ENCODE results near the gene IL10RA. TPM values are rescaled to one million over a fixed set of nuclear protein-coding genes. Genes with fewer than 3 reads are reported as not detected.
"Not testable (repeated sequence)": the region's sequence is repeated elsewhere in the genome, so short reads cannot be mapped to it uniquely, and the experiment has no call there.

Gene IL10RA
- total RNA-seq, 2 donors from 2014 or later, result 59.8 to 83.6 TPM

GRCh38 chr11:118001494-118001971 lies 15.3 kb downstream of the IL10RA start:
- Mint-ChIP-seq H3K36me3 (peaks cover 23% of the 10 kb centered on the region), H3K27me3 (no peaks in the 10 kb centered on the region), H3K9me3 (peaks cover 9% of the 10 kb centered on the region), H3K4me1 (ENCODE audit: low read depth in 2 of 2) (peaks cover 80% of the 10 kb centered on the region in 2 donors), H3K27ac (peak overlapping the region; percentile 94 to 98), H3K4me3 (peak overlapping the region; percentile 79)
- peak; percentile 53 to 79 for ATAC-seq
- DNase-seq (ENCODE audit: low spot score), result no peak

GRCh38 chr11:118002010-118002540 lies 15.9 kb downstream of the IL10RA start:
- H3K27me3 Mint-ChIP-seq, result no peaks in the 10 kb centered on the region
- H3K36me3 Mint-ChIP-seq, result peaks cover 20% of the 10 kb centered on the region
- peak overlapping the region; percentile 94 to 98 for H3K27ac Mint-ChIP-seq
- H3K9me3 Mint-ChIP-seq, result peaks cover 9% of the 10 kb centered on the region
- peak overlapping the region; percentile 79 for H3K4me3 Mint-ChIP-seq
- no peak for DNase-seq (ENCODE audit: low spot score)
- peaks cover 80 to 81% of the 10 kb centered on the region in 2 donors for H3K4me1 Mint-ChIP-seq (ENCODE audit: low read depth in 2 of 2)
- ATAC-seq, result peak; percentile 68 to 76

- H3K4me3 Mint-ChIP-seq, result peak overlapping the region; percentile 79
- ATAC-seq (peak; percentile 60 to 70), DNase-seq (ENCODE audit: low spot score) (peak; percentile 68)
- H3K36me3 Mint-ChIP-seq, result peaks cover 13% of the 10 kb centered on the region
- H3K27ac Mint-ChIP-seq, result peak overlapping the region; percentile 94 to 98
- no peaks in the 10 kb centered on the region for H3K27me3 Mint-ChIP-seq
- peaks cover 80 to 81% of the 10 kb centered on the region in 2 donors for H3K4me1 Mint-ChIP-seq (ENCODE audit: low read depth in 2 of 2)
- peaks cover 6% of the 10 kb centered on the region for H3K9me3 Mint-ChIP-seq
These were observed 16.6 kb downstream of the IL10RA start for GRCh38 chr11:118002541-118003423.

GRCh38 chr11:118003456-118003855 lies 17.3 kb downstream of the IL10RA start:
- H3K4me3 Mint-ChIP-seq, result peak overlapping the region; percentile 79
- peaks cover 80 to 81% of the 10 kb centered on the region in 2 donors for H3K4me1 Mint-ChIP-seq (ENCODE audit: low read depth in 2 of 2)
- peaks cover 6% of the 10 kb centered on the region for H3K9me3 Mint-ChIP-seq
- peak overlapping the region; percentile 94 to 98 for H3K27ac Mint-ChIP-seq
- ATAC-seq, result no peak
- H3K36me3 Mint-ChIP-seq, result peaks cover 6% of the 10 kb centered on the region
- H3K27me3 Mint-ChIP-seq, result no peaks in the 10 kb centered on the region
- DNase-seq (ENCODE audit: low spot score), result no peak

GRCh38 chr11:118004543-118005223 lies 18.5 kb downstream of the IL10RA start:
- Mint-ChIP-seq H3K9me3 (peaks cover 6% of the 10 kb centered on the region), H3K4me1 (ENCODE audit: low read depth in 2 of 2) (peaks cover 84 to 86% of the 10 kb centered on the region in 2 donors), H3K36me3 (peaks cover 5% of the 10 kb centered on the region), H3K27ac (peak overlapping the region; percentile 96 to 98), H3K27me3 (no peaks in the 10 kb centered on the region), H3K4me3 (peak overlapping the region; percentile 79)
- ATAC-seq, result no peak
- no peak for DNase-seq (ENCODE audit: low spot score)

- H3K36me3 Mint-ChIP-seq, result peaks cover 5% of the 10 kb centered on the region
- H3K4me3 Mint-ChIP-seq, result peak overlapping the region; percentile 6
- H3K27me3 Mint-ChIP-seq, result no peaks in the 10 kb centered on the region
- H3K9me3 Mint-ChIP-seq, result peaks cover 6% of the 10 kb centered on the region
- peaks cover 81 to 85% of the 10 kb centered on the region in 2 donors for H3K4me1 Mint-ChIP-seq (ENCODE audit: low read depth in 2 of 2)
- peak overlapping the region; percentile 92 to 96 for H3K27ac Mint-ChIP-seq
- DNase-seq (ENCODE audit: low spot score), result no peak
- ATAC-seq, result no peak
These were observed 19.3 kb downstream of the IL10RA start for GRCh38 chr11:118005224-118006152.

- Mint-ChIP-seq H3K27me3 (no peaks in the 10 kb centered on the region), H3K36me3 (peaks cover 5% of the 10 kb centered on the region), H3K27ac (peak overlapping the region; percentile 92 to 96), H3K9me3 (peaks cover 6% of the 10 kb centered on the region), H3K4me1 (ENCODE audit: low read depth in 2 of 2) (peaks cover 79 to 89% of the 10 kb centered on the region in 2 donors), H3K4me3 (no peak overlapping the region)
- no peak for ATAC-seq
- DNase-seq (ENCODE audit: low spot score), result no peak
These were observed 19.9 kb downstream of the IL10RA start for GRCh38 chr11:118006153-118006534.

- H3K36me3 Mint-ChIP-seq, result peaks cover 5% of the 10 kb centered on the region
- H3K27me3 Mint-ChIP-seq, result no peaks in the 10 kb centered on the region
- H3K4me1 Mint-ChIP-seq (ENCODE audit: low read depth in 2 of 2), result peaks cover 73 to 85% of the 10 kb centered on the region in 2 donors
- DNase-seq (ENCODE audit: low spot score) (no peak), ATAC-seq (no peak)
- peak overlapping the region; percentile 91 for H3K4me3 Mint-ChIP-seq
- peak overlapping the region; percentile 92 to 96 for H3K27ac Mint-ChIP-seq
- peaks cover 6% of the 10 kb centered on the region for H3K9me3 Mint-ChIP-seq
These were observed 20.8 kb downstream of the IL10RA start for GRCh38 chr11:118007040-118007439.

- Mint-ChIP-seq H3K4me1 (ENCODE audit: low read depth in 2 of 2) (peaks cover 73 to 85% of the 10 kb centered on the region in 2 donors), H3K27ac (peak overlapping the region; percentile 92 to 96), H3K4me3 (peak overlapping the region; percentile 91)
- not testable (repeated sequence) for H3K36me3 Mint-ChIP-seq; H3K27me3 Mint-ChIP-seq; H3K9me3 Mint-ChIP-seq; DNase-seq (ENCODE audit: low spot score)
- ATAC-seq, result peak; percentile 58 to 63
These were observed 21.5 kb downstream of the IL10RA start for GRCh38 chr11:118007563-118008270.

- H3K36me3 Mint-ChIP-seq, result peaks cover 4% of the 10 kb centered on the region
- peak overlapping the region; percentile 92 to 96 for H3K27ac Mint-ChIP-seq
- peak overlapping the region; percentile 91 for H3K4me3 Mint-ChIP-seq
- ATAC-seq (peak in 1 of 2 donors; percentile 63), DNase-seq (ENCODE audit: low spot score) (no peak)
- no peaks in the 10 kb centered on the region for H3K27me3 Mint-ChIP-seq
- peaks cover 6% of the 10 kb centered on the region for H3K9me3 Mint-ChIP-seq
- peaks cover 72 to 85% of the 10 kb centered on the region in 2 donors for H3K4me1 Mint-ChIP-seq (ENCODE audit: low read depth in 2 of 2)
These were observed 22.2 kb downstream of the IL10RA start for GRCh38 chr11:118008271-118008911.

- no peak for DNase-seq (ENCODE audit: low spot score)
- H3K36me3 Mint-ChIP-seq, result no peaks in the 10 kb centered on the region
- H3K4me1 Mint-ChIP-seq (ENCODE audit: low read depth in 2 of 2), result peaks cover 75 to 86% of the 10 kb centered on the region in 2 donors
- peaks cover 4% of the 10 kb centered on the region for H3K9me3 Mint-ChIP-seq
- ATAC-seq, result no peak
- peak overlapping the region; percentile 6 to 76 for H3K27ac Mint-ChIP-seq
- no peak overlapping the region for H3K4me3 Mint-ChIP-seq
- no peaks in the 10 kb centered on the region for H3K27me3 Mint-ChIP-seq
These were observed 23.9 kb downstream of the IL10RA start for GRCh38 chr11:118009864-118010737.

Measured in natural killer cell treated with Interleukin-12 subunit alpha and Interleukin-12 subunit beta and Interleukin-15 and Interleukin-18, amount 100 ng/mL, for 72 hours (primary cell).